ENCODE results near the gene RNF20.

DNA sequence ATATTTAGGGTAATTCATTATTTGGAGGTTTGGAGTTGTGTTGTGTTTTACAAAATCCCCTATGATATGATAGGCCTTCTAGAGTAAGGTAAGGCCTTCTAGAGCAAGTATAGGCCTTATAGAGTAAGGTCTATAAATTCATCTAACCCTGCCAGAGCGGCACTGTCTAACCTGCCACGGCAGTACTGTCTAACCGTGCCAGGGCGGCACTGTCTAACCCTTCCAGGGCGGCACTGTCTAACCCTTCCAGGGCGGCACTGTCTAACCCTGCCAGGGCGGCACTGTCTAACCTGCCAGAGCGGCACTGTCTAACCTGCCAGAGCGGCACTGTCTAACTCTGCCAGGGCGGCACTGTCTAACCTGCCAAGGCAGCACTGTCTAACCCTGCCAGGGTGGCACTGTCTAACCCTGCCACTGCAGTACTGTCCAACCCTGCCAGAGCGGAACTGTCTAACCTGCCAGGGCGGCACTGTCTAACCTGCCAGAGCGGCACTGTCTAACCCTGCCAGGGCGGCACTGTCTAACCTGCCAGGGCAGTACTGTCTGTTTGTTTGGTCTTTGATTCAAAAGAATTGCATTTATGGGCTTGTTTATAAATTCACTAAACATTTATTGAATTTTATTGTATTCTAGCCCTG is 9.6 kb downstream of the RNF20 start:
- TF ChIP-seq, protein P1, sequence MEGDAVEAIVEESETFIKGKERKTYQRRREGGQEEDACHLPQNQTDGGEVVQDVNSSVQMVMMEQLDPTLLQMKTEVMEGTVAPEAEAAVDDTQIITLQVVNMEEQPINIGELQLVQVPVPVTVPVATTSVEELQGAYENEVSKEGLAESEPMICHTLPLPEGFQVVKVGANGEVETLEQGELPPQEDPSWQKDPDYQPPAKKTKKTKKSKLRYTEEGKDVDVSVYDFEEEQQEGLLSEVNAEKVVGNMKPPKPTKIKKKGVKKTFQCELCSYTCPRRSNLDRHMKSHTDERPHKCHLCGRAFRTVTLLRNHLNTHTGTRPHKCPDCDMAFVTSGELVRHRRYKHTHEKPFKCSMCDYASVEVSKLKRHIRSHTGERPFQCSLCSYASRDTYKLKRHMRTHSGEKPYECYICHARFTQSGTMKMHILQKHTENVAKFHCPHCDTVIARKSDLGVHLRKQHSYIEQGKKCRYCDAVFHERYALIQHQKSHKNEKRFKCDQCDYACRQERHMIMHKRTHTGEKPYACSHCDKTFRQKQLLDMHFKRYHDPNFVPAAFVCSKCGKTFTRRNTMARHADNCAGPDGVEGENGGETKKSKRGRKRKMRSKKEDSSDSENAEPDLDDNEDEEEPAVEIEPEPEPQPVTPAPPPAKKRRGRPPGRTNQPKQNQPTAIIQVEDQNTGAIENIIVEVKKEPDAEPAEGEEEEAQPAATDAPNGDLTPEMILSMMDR (tag by site-specific recombination; IDR thresholded peaks at IDR 0.05): no peak
- TF ChIP-seq, protein P2, sequence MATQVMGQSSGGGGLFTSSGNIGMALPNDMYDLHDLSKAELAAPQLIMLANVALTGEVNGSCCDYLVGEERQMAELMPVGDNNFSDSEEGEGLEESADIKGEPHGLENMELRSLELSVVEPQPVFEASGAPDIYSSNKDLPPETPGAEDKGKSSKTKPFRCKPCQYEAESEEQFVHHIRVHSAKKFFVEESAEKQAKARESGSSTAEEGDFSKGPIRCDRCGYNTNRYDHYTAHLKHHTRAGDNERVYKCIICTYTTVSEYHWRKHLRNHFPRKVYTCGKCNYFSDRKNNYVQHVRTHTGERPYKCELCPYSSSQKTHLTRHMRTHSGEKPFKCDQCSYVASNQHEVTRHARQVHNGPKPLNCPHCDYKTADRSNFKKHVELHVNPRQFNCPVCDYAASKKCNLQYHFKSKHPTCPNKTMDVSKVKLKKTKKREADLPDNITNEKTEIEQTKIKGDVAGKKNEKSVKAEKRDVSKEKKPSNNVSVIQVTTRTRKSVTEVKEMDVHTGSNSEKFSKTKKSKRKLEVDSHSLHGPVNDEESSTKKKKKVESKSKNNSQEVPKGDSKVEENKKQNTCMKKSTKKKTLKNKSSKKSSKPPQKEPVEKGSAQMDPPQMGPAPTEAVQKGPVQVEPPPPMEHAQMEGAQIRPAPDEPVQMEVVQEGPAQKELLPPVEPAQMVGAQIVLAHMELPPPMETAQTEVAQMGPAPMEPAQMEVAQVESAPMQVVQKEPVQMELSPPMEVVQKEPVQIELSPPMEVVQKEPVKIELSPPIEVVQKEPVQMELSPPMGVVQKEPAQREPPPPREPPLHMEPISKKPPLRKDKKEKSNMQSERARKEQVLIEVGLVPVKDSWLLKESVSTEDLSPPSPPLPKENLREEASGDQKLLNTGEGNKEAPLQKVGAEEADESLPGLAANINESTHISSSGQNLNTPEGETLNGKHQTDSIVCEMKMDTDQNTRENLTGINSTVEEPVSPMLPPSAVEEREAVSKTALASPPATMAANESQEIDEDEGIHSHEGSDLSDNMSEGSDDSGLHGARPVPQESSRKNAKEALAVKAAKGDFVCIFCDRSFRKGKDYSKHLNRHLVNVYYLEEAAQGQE (tag by site-specific recombination; IDR thresholded peaks at IDR 0.05): no peak
- TF ChIP-seq PRDM10 (tag by site-specific recombination; IDR thresholded peaks at IDR 0.05) (no peak), ZNF423 (tag by site-specific recombination; IDR thresholded peaks at IDR 0.05) (no peak), ZNF202 (tag by site-specific recombination; IDR thresholded peaks at IDR 0.05; ENCODE audit: borderline replicate concordance) (no peak), OVOL3 (tag by site-specific recombination; IDR thresholded peaks at IDR 0.05) (no peak), ZNF521 (tag by site-specific recombination; IDR thresholded peaks at IDR 0.05) (no peak), TCF7L2 (IDR thresholded peaks at IDR 0.05; ENCODE audit: borderline replicate concordance, low read depth, low read length) (no peak)
- TF ChIP-seq, protein P3, sequence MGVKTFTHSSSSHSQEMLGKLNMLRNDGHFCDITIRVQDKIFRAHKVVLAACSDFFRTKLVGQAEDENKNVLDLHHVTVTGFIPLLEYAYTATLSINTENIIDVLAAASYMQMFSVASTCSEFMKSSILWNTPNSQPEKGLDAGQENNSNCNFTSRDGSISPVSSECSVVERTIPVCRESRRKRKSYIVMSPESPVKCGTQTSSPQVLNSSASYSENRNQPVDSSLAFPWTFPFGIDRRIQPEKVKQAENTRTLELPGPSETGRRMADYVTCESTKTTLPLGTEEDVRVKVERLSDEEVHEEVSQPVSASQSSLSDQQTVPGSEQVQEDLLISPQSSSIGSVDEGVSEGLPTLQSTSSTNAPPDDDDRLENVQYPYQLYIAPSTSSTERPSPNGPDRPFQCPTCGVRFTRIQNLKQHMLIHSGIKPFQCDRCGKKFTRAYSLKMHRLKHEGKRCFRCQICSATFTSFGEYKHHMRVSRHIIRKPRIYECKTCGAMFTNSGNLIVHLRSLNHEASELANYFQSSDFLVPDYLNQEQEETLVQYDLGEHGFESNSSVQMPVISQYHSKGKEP (tag by site-specific recombination; IDR thresholded peaks at IDR 0.05): no peak

All from HEK293 (cell line).